HG02981 (cell line): ENCODE results near the gene AKR1C1.
"Not testable (repeated sequence)": the region's sequence is repeated elsewhere in the genome, so short reads cannot be mapped to it uniquely, and the experiment has no call there.

Source experiments
- ATAC-seq: cut with Tn5 transposase; IDR thresholded peaks from one replicate; pipeline ENCODE4 v1.9.1; 2021; ENCODE audit warnings: mild to moderate bottlenecking, moderate library complexity; ENCODE audit not compliant: unreplicated experiment

Gene AKR1C1

GRCh38 chr10:4962876-4963814 is at the start of gene AKR1C1:
Gene AKR1C1, plus strand, starts transcription at chr10:4963415. Its CDS starts 30 bp downstream, at chr10:4963445.
- ATAC-seq: not testable (repeated sequence)

GRCh38 chr10:4914213-4914850 is 48.9 kb upstream of the AKR1C1 start:
- ATAC-seq: no peak

GRCh38 chr10:4916086-4916716 is 47.0 kb upstream of the AKR1C1 start:
- no peak for ATAC-seq

- ATAC-seq: no peak
Observed at GRCh38 chr10:4918236-4918635, 45.0 kb upstream of the AKR1C1 start.

GRCh38 chr10:4924482-4924881 is 38.7 kb upstream of the AKR1C1 start:
- not testable (repeated sequence) for ATAC-seq

GRCh38 chr10:4926400-4926799 is 36.8 kb upstream of the AKR1C1 start:
- ATAC-seq: no peak

- no peak for ATAC-seq
Observed at GRCh38 chr10:4931587-4931986, 31.6 kb upstream of the AKR1C1 start.

GRCh38 chr10:4934391-4934987 is 28.7 kb upstream of the AKR1C1 start:
- ATAC-seq: no peak

- no peak for ATAC-seq
Observed at GRCh38 chr10:4937346-4937745, 25.9 kb upstream of the AKR1C1 start.

- no peak for ATAC-seq
Observed at GRCh38 chr10:4939224-4940072, 23.8 kb upstream of the AKR1C1 start.

GRCh38 chr10:4940073-4940428 is 23.2 kb upstream of the AKR1C1 start:
- not testable (repeated sequence) for ATAC-seq

- ATAC-seq: not testable (repeated sequence)
Observed at GRCh38 chr10:4940909-4941308, 22.3 kb upstream of the AKR1C1 start.

GRCh38 chr10:4941540-4942330 is 21.5 kb upstream of the AKR1C1 start:
- ATAC-seq: no peak

- not testable (repeated sequence) for ATAC-seq
Observed at GRCh38 chr10:4942931-4943330, 20.3 kb upstream of the AKR1C1 start.

GRCh38 chr10:4943416-4943815 is 19.8 kb upstream of the AKR1C1 start:
- ATAC-seq: not testable (repeated sequence)

- ATAC-seq: no peak
Observed at GRCh38 chr10:4943821-4944220, 19.4 kb upstream of the AKR1C1 start.

GRCh38 chr10:4944841-4945240 is 18.4 kb upstream of the AKR1C1 start:
- no peak for ATAC-seq

GRCh38 chr10:4945766-4946717 is 17.2 kb upstream of the AKR1C1 start:
- no peak for ATAC-seq
